ENCODE measurements around the gene XIAP.
"Not testable (repeated sequence)": the region's sequence is repeated elsewhere in the genome, so short reads cannot be mapped to it uniquely, and the experiment has no call there.

DNA sequence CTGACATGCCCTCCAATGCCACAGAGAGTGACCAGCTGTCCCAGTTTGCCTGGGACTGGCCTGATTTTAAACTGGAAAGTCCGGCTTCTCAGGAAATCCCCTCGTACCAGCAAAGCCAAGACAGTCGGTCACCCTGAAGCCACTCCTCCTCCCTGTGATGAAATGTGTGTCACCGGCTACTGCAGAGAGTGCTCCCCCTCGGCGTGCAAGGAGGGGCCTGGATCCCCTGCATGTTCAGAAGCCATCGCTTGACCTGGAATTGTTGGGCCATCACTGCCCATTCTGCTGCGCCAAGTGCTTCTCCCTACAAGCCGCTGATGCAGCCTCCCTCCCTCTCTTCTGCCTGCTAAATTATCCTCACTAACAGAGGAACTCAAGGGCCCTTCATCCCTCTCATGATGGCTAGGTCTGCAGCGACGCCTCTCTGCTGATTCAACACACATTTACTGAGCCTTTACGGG, 44.9 kb upstream of the XIAP start:
- TF ChIP-seq, protein P1, sequence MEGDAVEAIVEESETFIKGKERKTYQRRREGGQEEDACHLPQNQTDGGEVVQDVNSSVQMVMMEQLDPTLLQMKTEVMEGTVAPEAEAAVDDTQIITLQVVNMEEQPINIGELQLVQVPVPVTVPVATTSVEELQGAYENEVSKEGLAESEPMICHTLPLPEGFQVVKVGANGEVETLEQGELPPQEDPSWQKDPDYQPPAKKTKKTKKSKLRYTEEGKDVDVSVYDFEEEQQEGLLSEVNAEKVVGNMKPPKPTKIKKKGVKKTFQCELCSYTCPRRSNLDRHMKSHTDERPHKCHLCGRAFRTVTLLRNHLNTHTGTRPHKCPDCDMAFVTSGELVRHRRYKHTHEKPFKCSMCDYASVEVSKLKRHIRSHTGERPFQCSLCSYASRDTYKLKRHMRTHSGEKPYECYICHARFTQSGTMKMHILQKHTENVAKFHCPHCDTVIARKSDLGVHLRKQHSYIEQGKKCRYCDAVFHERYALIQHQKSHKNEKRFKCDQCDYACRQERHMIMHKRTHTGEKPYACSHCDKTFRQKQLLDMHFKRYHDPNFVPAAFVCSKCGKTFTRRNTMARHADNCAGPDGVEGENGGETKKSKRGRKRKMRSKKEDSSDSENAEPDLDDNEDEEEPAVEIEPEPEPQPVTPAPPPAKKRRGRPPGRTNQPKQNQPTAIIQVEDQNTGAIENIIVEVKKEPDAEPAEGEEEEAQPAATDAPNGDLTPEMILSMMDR (IDR thresholded peaks at IDR 0.05): not testable (repeated sequence)
- TF ChIP-seq POLR2A (IDR thresholded peaks at IDR 0.05): not testable (repeated sequence)
